Lung (tissue), 12 donors: ENCODE results near the gene CRIP3. TPM values are rescaled to one million over a fixed set of nuclear protein-coding genes. Genes with fewer than 3 reads are reported as not detected.

Experiments
- ATAC-seq: fragments of 200-7000 bp; cut with Tn5 transposase; one replicate; pipeline ENCODE4 v1.9.1; 2020; ENCODE audit warnings: moderate number of reproducible peaks; ENCODE audit not compliant: insufficient read depth, low FRiP score
- DNase-seq, 3 donors: peaks; one replicate each; pipeline ENCODE4 v3.0.0-alpha.2; 2013 to 2017
- H3K27ac ChIP-seq, 2 donors: one replicate each; pipeline ENCODE4 v1.5.1; 2013; ENCODE audit warnings: mild to moderate bottlenecking in 2 of 2, moderate library complexity in 2 of 2, control low read depth in 1 of 2, inconsistent platforms in 1 of 2, low read depth in 1 of 2, low read length in 1 of 2
- H3K27me3 ChIP-seq, 3 donors: one replicate each; pipeline ENCODE4 v1.5.1; 2013; ENCODE audit warnings: low read length in 2 of 3; ENCODE audit not compliant: control insufficient read depth in 3 of 3, insufficient read depth in 3 of 3
- H3K36me3 ChIP-seq, 4 donors: one replicate each; pipeline ENCODE4 v1.5.1; 2013; ENCODE audit warnings: low read length in 4 of 4, mild to moderate bottlenecking in 1 of 4, moderate library complexity in 1 of 4; ENCODE audit not compliant: control insufficient read depth in 4 of 4, insufficient read depth in 4 of 4
- H3K4me1 ChIP-seq, 5 donors: one replicate each; pipeline ENCODE4 v1.5.1; 2013; ENCODE audit warnings: low read length in 5 of 5, mild to moderate bottlenecking in 2 of 5, moderate library complexity in 1 of 5; ENCODE audit not compliant: control insufficient read depth in 5 of 5, insufficient read depth in 5 of 5
- H3K4me3 ChIP-seq: one replicate; pipeline ENCODE4 v1.5.1; 2013; ENCODE audit warnings: mild to moderate bottlenecking, control low read depth, moderate library complexity
- H3K9ac ChIP-seq, 2 donors: one replicate each; pipeline ENCODE4 v1.5.1; 2013; ENCODE audit warnings: low read length in 2 of 2, control low read depth in 1 of 2; ENCODE audit not compliant: insufficient read depth in 1 of 2
- H3K9me3 ChIP-seq, 4 donors: one replicate each; pipeline ENCODE4 v1.5.1; 2013; ENCODE audit warnings: low read length in 3 of 4, mild to moderate bottlenecking in 1 of 4, moderate library complexity in 1 of 4; ENCODE audit not compliant: control insufficient read depth in 4 of 4, insufficient read depth in 3 of 4
- CTCF ChIP-seq: IDR thresholded peaks from 2 replicates; pipeline ENCODE4 v1.5.1; 2012; ENCODE audit warnings: mild to moderate bottlenecking; ENCODE audit errors: control extremely low read depth, extremely low read depth
- WGBS, 2 donors: extraction: QIAGEN DNeasy Blood & Tissue Kit; methylation state at CpG; one replicate each; pipeline ENCODE4 v1.1.7; 2013; 5-methylcytosine and 5-hydroxymethylcytosine counted together
- polyA plus RNA-seq, 2 donors: library from polyadenylated mRNA; stranded (reverse); fragments of 200-250 nt; gene quantifications; one replicate each; pipeline ENCODE4 v1.2.1, GENCODE V29; 2013
- total RNA-seq, 2 donors: library from RNA; depleted of rRNA in 1 of 2; stranded (reverse); fragments of >200 nt in 1 of 2; gene quantifications; one replicate each; pipeline ENCODE4 v1.2.1, GENCODE V29; 2014 to 2021
- donor health status: control.
- donor health status: control.
- donor health status: Bipolar disorder and iron deficiency.
- donor health status: healthy.
- donor health status: DM: yes; HTN: yes; CAD: no.

The CRIP3 gene
- total and polyA plus RNA-seq, 4 donors = 0.39 to 1.3 (median 0.76) TPM

GRCh38 chr6:43285832-43286231, 22.8 kb downstream of the CRIP3 start:
- 80 to 93% methylated on average over 5 of the region's 5 CpGs for whole genome bisulfite sequencing, 2 donors
- no peak for ATAC-seq
- H3K9me3 ChIP-seq = no peaks in the 10 kb centered on the region

GRCh38 chr6:43284991-43285781, 23.4 kb downstream of the CRIP3 start:
- Histone ChIP-seq H3K4me3 (no peak overlapping the region), H3K27ac (no peak overlapping the region), H3K9ac (peak overlapping the region; percentile 46 to 55), H3K27me3 (peaks cover 0 to 24% (median 0%) of the 10 kb centered on the region in 3 donors), H3K9me3 (no peaks in the 10 kb centered on the region), H3K36me3 (no peaks in the 10 kb centered on the region), H3K4me1 (peaks cover 0 to 13% (median 0%) of the 10 kb centered on the region in 5 donors)
- WGBS, 2 donors = 5 to 12% methylated on average over 45 to 83 of the region's 83 CpGs
- ATAC-seq (no peak), DNase-seq (peak; percentile 67 to 81 (median 69))
- no peak for TF ChIP-seq CTCF

More at GRCh38 chr6:43285832-43286231, 22.8 kb downstream of the CRIP3 start:
- H3K36me3 ChIP-seq = no peaks in the 10 kb centered on the region
- H3K9ac ChIP-seq = no peak overlapping the region
- DNase-seq = no peak
- TF ChIP-seq CTCF = no peak
- H3K4me1 ChIP-seq = peaks cover 0 to 13% (median 0%) of the 10 kb centered on the region in 5 donors
- no peak overlapping the region for H3K4me3 ChIP-seq
- no peak overlapping the region for H3K27ac ChIP-seq
- peaks cover 0 to 24% (median 0%) of the 10 kb centered on the region in 3 donors for H3K27me3 ChIP-seq

DNA sequence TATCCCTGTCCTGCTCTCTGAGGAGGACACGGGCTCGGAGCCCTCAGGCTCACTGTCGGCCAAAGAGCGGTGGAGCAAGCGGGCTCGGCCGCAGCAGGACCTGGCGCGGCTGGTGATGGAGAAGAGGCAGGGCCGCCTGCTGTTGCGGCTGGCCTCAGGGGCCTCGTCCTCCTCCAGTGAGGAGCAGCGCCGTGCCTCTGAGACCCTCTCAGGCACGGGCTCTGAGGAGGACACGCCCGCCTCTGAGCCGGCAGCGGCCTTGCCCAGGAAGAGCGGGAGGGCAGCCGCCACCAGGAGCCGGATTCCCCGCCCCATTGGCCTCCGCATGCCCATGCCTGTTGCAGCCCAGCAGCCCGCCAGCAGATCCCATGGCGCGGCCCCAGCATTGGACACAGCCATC, 24.7 kb downstream of the CRIP3 start:
- Histone ChIP-seq H3K27ac (no peak overlapping the region), H3K9ac (no peak overlapping the region), H3K27me3 (peaks cover 0 to 24% (median 0%) of the 10 kb centered on the region in 3 donors), H3K4me1 (peaks cover 0 to 13% (median 0%) of the 10 kb centered on the region in 5 donors), H3K9me3 (no peaks in the 10 kb centered on the region), H3K4me3 (no peak overlapping the region), H3K36me3 (no peaks in the 10 kb centered on the region)
- WGBS, 2 donors = 81 to 88% methylated on average over 27 of the region's 27 CpGs
- ATAC-seq (no peak), DNase-seq (no peak)
- TF ChIP-seq CTCF = no peak
